Measurements from ENCODE around the gene FASTKD3.
A peak's percentile ranks its signal among the peaks of the same experiment; 100 is the strongest.

Gene FASTKD3

GRCh38 chr5:7881816-7882215 is 13.0 kb upstream of the FASTKD3 start:
- H3K9me3 ChIP-seq (ENCODE audit: control insufficient read depth, low read length): no peaks in the 10 kb centered on the region
- peaks cover 72% of the 10 kb centered on the region for H3K36me3 ChIP-seq (ENCODE audit: control insufficient read depth, insufficient read depth, low read length)
- H3K4me1 ChIP-seq (ENCODE audit: control insufficient read depth, insufficient read depth, low read length, poor library complexity, severe bottlenecking): no peaks in the 10 kb centered on the region
- no peak overlapping the region for H3K27ac ChIP-seq (ENCODE audit: insufficient read depth, low read length, poor library complexity, severe bottlenecking)
- no peak overlapping the region for H3K4me3 ChIP-seq (ENCODE audit: insufficient read depth, low read depth, low read length, poor library complexity, severe bottlenecking)
- no peak for DNase-seq
- H3K27me3 ChIP-seq (replicated peaks; ENCODE audit: control insufficient read depth, insufficient read depth, low read length, poor library complexity, severe bottlenecking): no peaks in the 10 kb centered on the region

- Histone ChIP-seq H3K4me1 (ENCODE audit: control insufficient read depth, insufficient read depth, low read length, poor library complexity, severe bottlenecking) (no peaks in the 10 kb centered on the region), H3K9me3 (ENCODE audit: control insufficient read depth, low read length) (no peaks in the 10 kb centered on the region), H3K4me3 (ENCODE audit: insufficient read depth, low read depth, low read length, poor library complexity, severe bottlenecking) (no peak overlapping the region), H3K27me3 (replicated peaks; ENCODE audit: control insufficient read depth, insufficient read depth, low read length, poor library complexity, severe bottlenecking) (no peaks in the 10 kb centered on the region), H3K36me3 (ENCODE audit: control insufficient read depth, insufficient read depth, low read length) (peaks cover 72% of the 10 kb centered on the region), H3K27ac (ENCODE audit: insufficient read depth, low read length, poor library complexity, severe bottlenecking) (no peak overlapping the region)
- no peak for DNase-seq
Observed at GRCh38 chr5:7881091-7881490, 12.3 kb upstream of the FASTKD3 start.

- no peaks in the 10 kb centered on the region for H3K27me3 ChIP-seq (replicated peaks; ENCODE audit: control insufficient read depth, insufficient read depth, low read length, poor library complexity, severe bottlenecking)
- no peak overlapping the region for H3K27ac ChIP-seq (ENCODE audit: insufficient read depth, low read length, poor library complexity, severe bottlenecking)
- H3K36me3 ChIP-seq (ENCODE audit: control insufficient read depth, insufficient read depth, low read length): peaks cover 61% of the 10 kb centered on the region
- no peak for DNase-seq
- H3K4me1 ChIP-seq (ENCODE audit: control insufficient read depth, insufficient read depth, low read length, poor library complexity, severe bottlenecking): no peaks in the 10 kb centered on the region
- no peaks in the 10 kb centered on the region for H3K9me3 ChIP-seq (ENCODE audit: control insufficient read depth, low read length)
- no peak overlapping the region for H3K4me3 ChIP-seq (ENCODE audit: insufficient read depth, low read depth, low read length, poor library complexity, severe bottlenecking)
Observed at GRCh38 chr5:7878381-7878873, 9.6 kb upstream of the FASTKD3 start.

GRCh38 chr5:7877851-7878250 is 9.0 kb upstream of the FASTKD3 start:
- no peaks in the 10 kb centered on the region for H3K27me3 ChIP-seq (replicated peaks; ENCODE audit: control insufficient read depth, insufficient read depth, low read length, poor library complexity, severe bottlenecking)
- peaks cover 5% of the 10 kb centered on the region for H3K4me1 ChIP-seq (ENCODE audit: control insufficient read depth, insufficient read depth, low read length, poor library complexity, severe bottlenecking)
- no peaks in the 10 kb centered on the region for H3K9me3 ChIP-seq (ENCODE audit: control insufficient read depth, low read length)
- H3K4me3 ChIP-seq (ENCODE audit: insufficient read depth, low read depth, low read length, poor library complexity, severe bottlenecking): no peak overlapping the region
- DNase-seq: no peak
- H3K27ac ChIP-seq (ENCODE audit: insufficient read depth, low read length, poor library complexity, severe bottlenecking): no peak overlapping the region
- peaks cover 55% of the 10 kb centered on the region for H3K36me3 ChIP-seq (ENCODE audit: control insufficient read depth, insufficient read depth, low read length)

- Histone ChIP-seq H3K9me3 (ENCODE audit: control insufficient read depth, low read length) (no peaks in the 10 kb centered on the region), H3K36me3 (ENCODE audit: control insufficient read depth, insufficient read depth, low read length) (peaks cover 45% of the 10 kb centered on the region), H3K4me3 (ENCODE audit: insufficient read depth, low read depth, low read length, poor library complexity, severe bottlenecking) (no peak overlapping the region), H3K27ac (ENCODE audit: insufficient read depth, low read length, poor library complexity, severe bottlenecking) (no peak overlapping the region), H3K4me1 (ENCODE audit: control insufficient read depth, insufficient read depth, low read length, poor library complexity, severe bottlenecking) (peaks cover 14% of the 10 kb centered on the region), H3K27me3 (replicated peaks; ENCODE audit: control insufficient read depth, insufficient read depth, low read length, poor library complexity, severe bottlenecking) (no peaks in the 10 kb centered on the region)
- no peak for DNase-seq
Observed at GRCh38 chr5:7876867-7877266, 8.0 kb upstream of the FASTKD3 start.

GRCh38 chr5:7875151-7875550 is 6.3 kb upstream of the FASTKD3 start:
- no peaks in the 10 kb centered on the region for H3K9me3 ChIP-seq (ENCODE audit: control insufficient read depth, low read length)
- H3K36me3 ChIP-seq (ENCODE audit: control insufficient read depth, insufficient read depth, low read length): peaks cover 30% of the 10 kb centered on the region
- H3K27me3 ChIP-seq (replicated peaks; ENCODE audit: control insufficient read depth, insufficient read depth, low read length, poor library complexity, severe bottlenecking): no peaks in the 10 kb centered on the region
- peaks cover 27% of the 10 kb centered on the region for H3K4me1 ChIP-seq (ENCODE audit: control insufficient read depth, insufficient read depth, low read length, poor library complexity, severe bottlenecking)
- H3K27ac ChIP-seq (ENCODE audit: insufficient read depth, low read length, poor library complexity, severe bottlenecking): no peak overlapping the region
- H3K4me3 ChIP-seq (ENCODE audit: insufficient read depth, low read depth, low read length, poor library complexity, severe bottlenecking): no peak overlapping the region
- no peak for DNase-seq

- peaks cover 25% of the 10 kb centered on the region for H3K36me3 ChIP-seq (ENCODE audit: control insufficient read depth, insufficient read depth, low read length)
Observed at GRCh38 chr5:7874639-7875038, 5.8 kb upstream of the FASTKD3 start.

GRCh38 chr5:7873216-7873615 is 4.4 kb upstream of the FASTKD3 start:
- Histone ChIP-seq H3K9me3 (ENCODE audit: control insufficient read depth, low read length) (no peaks in the 10 kb centered on the region), H3K36me3 (ENCODE audit: control insufficient read depth, insufficient read depth, low read length) (peaks cover 19% of the 10 kb centered on the region), H3K27ac (ENCODE audit: insufficient read depth, low read length, poor library complexity, severe bottlenecking) (peak overlapping the region; percentile 59), H3K27me3 (replicated peaks; ENCODE audit: control insufficient read depth, insufficient read depth, low read length, poor library complexity, severe bottlenecking) (no peaks in the 10 kb centered on the region), H3K4me1 (ENCODE audit: control insufficient read depth, insufficient read depth, low read length, poor library complexity, severe bottlenecking) (peaks cover 27% of the 10 kb centered on the region), H3K4me3 (ENCODE audit: insufficient read depth, low read depth, low read length, poor library complexity, severe bottlenecking) (peak overlapping the region; percentile 32)
- peak in 1 of 3 donors; percentile 27 for DNase-seq

More at GRCh38 chr5:7874639-7875038, 5.8 kb upstream of the FASTKD3 start:
- H3K9me3 ChIP-seq (ENCODE audit: control insufficient read depth, low read length): no peaks in the 10 kb centered on the region
- H3K4me3 ChIP-seq (ENCODE audit: insufficient read depth, low read depth, low read length, poor library complexity, severe bottlenecking): no peak overlapping the region
- peaks cover 27% of the 10 kb centered on the region for H3K4me1 ChIP-seq (ENCODE audit: control insufficient read depth, insufficient read depth, low read length, poor library complexity, severe bottlenecking)
- DNase-seq: no peak
- no peaks in the 10 kb centered on the region for H3K27me3 ChIP-seq (replicated peaks; ENCODE audit: control insufficient read depth, insufficient read depth, low read length, poor library complexity, severe bottlenecking)
- no peak overlapping the region for H3K27ac ChIP-seq (ENCODE audit: insufficient read depth, low read length, poor library complexity, severe bottlenecking)

- no peaks in the 10 kb centered on the region for H3K27me3 ChIP-seq (replicated peaks; ENCODE audit: control insufficient read depth, insufficient read depth, low read length, poor library complexity, severe bottlenecking)
- no peak for DNase-seq
- peak overlapping the region; percentile 32 for H3K4me3 ChIP-seq (ENCODE audit: insufficient read depth, low read depth, low read length, poor library complexity, severe bottlenecking)
Observed at GRCh38 chr5:7872517-7873130, 3.8 kb upstream of the FASTKD3 start.

GRCh38 chr5:7871653-7872052 is 2.8 kb upstream of the FASTKD3 start:
- Histone ChIP-seq H3K27me3 (replicated peaks; ENCODE audit: control insufficient read depth, insufficient read depth, low read length, poor library complexity, severe bottlenecking) (no peaks in the 10 kb centered on the region), H3K36me3 (ENCODE audit: control insufficient read depth, insufficient read depth, low read length) (peaks cover 15% of the 10 kb centered on the region), H3K4me1 (ENCODE audit: control insufficient read depth, insufficient read depth, low read length, poor library complexity, severe bottlenecking) (peaks cover 27% of the 10 kb centered on the region), H3K27ac (ENCODE audit: insufficient read depth, low read length, poor library complexity, severe bottlenecking) (peak overlapping the region; percentile 35), H3K4me3 (ENCODE audit: insufficient read depth, low read depth, low read length, poor library complexity, severe bottlenecking) (peak overlapping the region; percentile 3), H3K9me3 (ENCODE audit: control insufficient read depth, low read length) (no peaks in the 10 kb centered on the region)
- no peak for DNase-seq

More at GRCh38 chr5:7872517-7873130, 3.8 kb upstream of the FASTKD3 start:
- H3K36me3 ChIP-seq (ENCODE audit: control insufficient read depth, insufficient read depth, low read length): peaks cover 19% of the 10 kb centered on the region
- peak overlapping the region; percentile 59 for H3K27ac ChIP-seq (ENCODE audit: insufficient read depth, low read length, poor library complexity, severe bottlenecking)
- H3K4me1 ChIP-seq (ENCODE audit: control insufficient read depth, insufficient read depth, low read length, poor library complexity, severe bottlenecking): peaks cover 27% of the 10 kb centered on the region
- no peaks in the 10 kb centered on the region for H3K9me3 ChIP-seq (ENCODE audit: control insufficient read depth, low read length)

Data from effector memory CD4-positive, alpha-beta T cell (primary cell).